Rectal smooth muscle tissue (tissue), 1 donor: ENCODE data around the gene CRIM1.
A peak's percentile ranks its signal among the peaks of the same experiment; 100 is the strongest.

Experiments used
- H3K27ac ChIP-seq: one replicate; pipeline ENCODE4 v1.7.0; 2013; ENCODE audit warnings: low read depth, low read length, inconsistent platforms
- H3K27me3 ChIP-seq: one replicate; pipeline ENCODE4 v1.7.0; 2013; ENCODE audit warnings: low read length; ENCODE audit not compliant: control insufficient read depth, insufficient read depth
- H3K36me3 ChIP-seq: one replicate; pipeline ENCODE4 v1.7.0; 2013; ENCODE audit warnings: low read length; ENCODE audit not compliant: control insufficient read depth, insufficient read depth
- H3K4me1 ChIP-seq: one replicate; pipeline ENCODE4 v1.7.0; 2013; ENCODE audit warnings: low read length; ENCODE audit not compliant: control insufficient read depth, insufficient read depth
- H3K4me3 ChIP-seq: one replicate; pipeline ENCODE4 v1.7.0; 2013; ENCODE audit warnings: low read length
- H3K9ac ChIP-seq: one replicate; pipeline ENCODE4 v1.7.0; 2013; ENCODE audit warnings: low read length

The CRIM1 gene

GRCh38 chr2:36480028-36480427 lies 124.5 kb downstream of the CRIM1 start:
- Histone ChIP-seq H3K27ac (no peak overlapping the region), H3K4me1 (peaks cover 24% of the 10 kb centered on the region), H3K36me3 (peaks cover 21% of the 10 kb centered on the region), H3K4me3 (no peak overlapping the region), H3K9ac (no peak overlapping the region), H3K27me3 (no peaks in the 10 kb centered on the region)

GRCh38 chr2:36480636-36481035 lies 125.1 kb downstream of the CRIM1 start:
- Histone ChIP-seq H3K4me3 (no peak overlapping the region), H3K9ac (no peak overlapping the region), H3K27me3 (no peaks in the 10 kb centered on the region), H3K27ac (peak overlapping the region; percentile 21), H3K36me3 (peaks cover 21% of the 10 kb centered on the region), H3K4me1 (peaks cover 30% of the 10 kb centered on the region)

- peaks cover 40% of the 10 kb centered on the region for H3K4me1 ChIP-seq
Measured at GRCh38 chr2:36481709-36482108, 126.1 kb downstream of the CRIM1 start.

GRCh38 chr2:36482576-36483214 lies 127.1 kb downstream of the CRIM1 start:
- Histone ChIP-seq H3K9ac (no peak overlapping the region), H3K27me3 (no peaks in the 10 kb centered on the region), H3K36me3 (peaks cover 13% of the 10 kb centered on the region), H3K27ac (peak overlapping the region; percentile 80), H3K4me1 (peaks cover 45% of the 10 kb centered on the region), H3K4me3 (no peak overlapping the region)

More at GRCh38 chr2:36481709-36482108, 126.1 kb downstream of the CRIM1 start:
- no peak overlapping the region for H3K4me3 ChIP-seq
- H3K27me3 ChIP-seq, result no peaks in the 10 kb centered on the region
- H3K27ac ChIP-seq, result peak overlapping the region; percentile 65
- H3K36me3 ChIP-seq, result peaks cover 21% of the 10 kb centered on the region
- no peak overlapping the region for H3K9ac ChIP-seq

GRCh38 chr2:36483290-36483689 lies 127.7 kb downstream of the CRIM1 start:
- peaks cover 40% of the 10 kb centered on the region for H3K4me1 ChIP-seq
- no peaks in the 10 kb centered on the region for H3K27me3 ChIP-seq
- H3K4me3 ChIP-seq, result no peak overlapping the region
- H3K27ac ChIP-seq, result peak overlapping the region; percentile 80
- H3K9ac ChIP-seq, result no peak overlapping the region
- H3K36me3 ChIP-seq, result peaks cover 13% of the 10 kb centered on the region

- Histone ChIP-seq H3K27ac (peak overlapping the region; percentile 80), H3K27me3 (no peaks in the 10 kb centered on the region), H3K36me3 (peaks cover 12% of the 10 kb centered on the region), H3K4me3 (no peak overlapping the region), H3K9ac (no peak overlapping the region), H3K4me1 (peaks cover 47% of the 10 kb centered on the region)
Measured at GRCh38 chr2:36484454-36484853, 128.9 kb downstream of the CRIM1 start.

GRCh38 chr2:36485521-36485920 lies 129.9 kb downstream of the CRIM1 start:
- Histone ChIP-seq H3K4me1 (peaks cover 47% of the 10 kb centered on the region), H3K27ac (peak overlapping the region; percentile 80), H3K27me3 (no peaks in the 10 kb centered on the region), H3K9ac (no peak overlapping the region), H3K36me3 (peaks cover 6% of the 10 kb centered on the region), H3K4me3 (no peak overlapping the region)

- peaks cover 6% of the 10 kb centered on the region for H3K36me3 ChIP-seq
- peak overlapping the region; percentile 80 for H3K27ac ChIP-seq
- no peak overlapping the region for H3K4me3 ChIP-seq
Measured at GRCh38 chr2:36486521-36487044, 131.0 kb downstream of the CRIM1 start.

GRCh38 chr2:36487947-36488346 lies 132.4 kb downstream of the CRIM1 start:
- peaks cover 6% of the 10 kb centered on the region for H3K36me3 ChIP-seq
- H3K27ac ChIP-seq, result no peak overlapping the region
- H3K4me1 ChIP-seq, result peaks cover 39% of the 10 kb centered on the region
- H3K27me3 ChIP-seq, result no peaks in the 10 kb centered on the region
- no peak overlapping the region for H3K9ac ChIP-seq
- H3K4me3 ChIP-seq, result no peak overlapping the region

More at GRCh38 chr2:36486521-36487044, 131.0 kb downstream of the CRIM1 start:
- H3K9ac ChIP-seq, result no peak overlapping the region
- H3K27me3 ChIP-seq, result no peaks in the 10 kb centered on the region
- peaks cover 47% of the 10 kb centered on the region for H3K4me1 ChIP-seq

- peak overlapping the region; percentile 64 for H3K27ac ChIP-seq
- H3K4me1 ChIP-seq, result peaks cover 40% of the 10 kb centered on the region
- no peaks in the 10 kb centered on the region for H3K27me3 ChIP-seq
- no peak overlapping the region for H3K9ac ChIP-seq
- no peak overlapping the region for H3K4me3 ChIP-seq
- no peaks in the 10 kb centered on the region for H3K36me3 ChIP-seq
Measured at GRCh38 chr2:36489281-36489680, 133.7 kb downstream of the CRIM1 start.

GRCh38 chr2:36490749-36491148 lies 135.2 kb downstream of the CRIM1 start:
- no peaks in the 10 kb centered on the region for H3K27me3 ChIP-seq
- no peak overlapping the region for H3K27ac ChIP-seq
- no peak overlapping the region for H3K9ac ChIP-seq
- H3K4me3 ChIP-seq, result no peak overlapping the region
- peaks cover 31% of the 10 kb centered on the region for H3K4me1 ChIP-seq
- H3K36me3 ChIP-seq, result no peaks in the 10 kb centered on the region

- peaks cover 15% of the 10 kb centered on the region for H3K4me1 ChIP-seq
- H3K27me3 ChIP-seq, result no peaks in the 10 kb centered on the region
- H3K36me3 ChIP-seq, result no peaks in the 10 kb centered on the region
- peak overlapping the region; percentile 31 for H3K27ac ChIP-seq
- H3K9ac ChIP-seq, result no peak overlapping the region
- no peak overlapping the region for H3K4me3 ChIP-seq
Measured at GRCh38 chr2:36492216-36492945, 136.8 kb downstream of the CRIM1 start.
